Femur (tissue), 1 donor: Measurements from ENCODE around the gene RNF187.
"Not testable (repeated sequence)": the region's sequence is repeated elsewhere in the genome, so short reads cannot be mapped to it uniquely, and the experiment has no call there.

Source experiments
- DNase-seq: peaks from one replicate; pipeline ENCODE4 v3.0.0-alpha.2; 2017

The RNF187 gene

GRCh38 chr1:228488818-228489674 is 1.9 kb downstream of the RNF187 start:
- DNase-seq, result no peak

- no peak for DNase-seq
These were observed 3.2 kb downstream of the RNF187 start for GRCh38 chr1:228490120-228491078.

GRCh38 chr1:228493141-228494043 is 6.2 kb downstream of the RNF187 start:
- DNase-seq, result no peak

- DNase-seq, result no peak
These were observed 6.8 kb downstream of the RNF187 start for GRCh38 chr1:228494044-228494353.

GRCh38 chr1:228494391-228494790 is 7.2 kb downstream of the RNF187 start:
- no peak for DNase-seq

- DNase-seq, result no peak
These were observed 8.0 kb downstream of the RNF187 start for GRCh38 chr1:228494970-228495853.

GRCh38 chr1:228496084-228496483 is 8.9 kb downstream of the RNF187 start:
- no peak for DNase-seq

- no peak for DNase-seq
These were observed 9.3 kb downstream of the RNF187 start for GRCh38 chr1:228496494-228496893.

GRCh38 chr1:228497206-228497605 is 10.0 kb downstream of the RNF187 start:
- DNase-seq, result no peak

- DNase-seq, result no peak
These were observed 10.6 kb downstream of the RNF187 start for GRCh38 chr1:228497817-228498216.

- DNase-seq, result no peak
These were observed 13.1 kb downstream of the RNF187 start for GRCh38 chr1:228500143-228500734.

GRCh38 chr1:228500901-228501871 is 14.0 kb downstream of the RNF187 start:
- DNase-seq, result peak; percentile 90

GRCh38 chr1:228502522-228502921 is 15.3 kb downstream of the RNF187 start:
- no peak for DNase-seq

- not testable (repeated sequence) for DNase-seq
These were observed 18.8 kb downstream of the RNF187 start for GRCh38 chr1:228505944-228506343.

GRCh38 chr1:228507961-228508652 is 20.9 kb downstream of the RNF187 start:
- no peak for DNase-seq

GRCh38 chr1:228508840-228509415 is 21.7 kb downstream of the RNF187 start:
- no peak for DNase-seq

- DNase-seq, result no peak
These were observed 23.1 kb downstream of the RNF187 start for GRCh38 chr1:228510101-228510802.

GRCh38 chr1:228510803-228511413 is 23.7 kb downstream of the RNF187 start:
- DNase-seq, result no peak
